ENCODE measurements around the gene GNAS-AS1. TPM values are rescaled to one million over a fixed set of nuclear protein-coding genes. Genes with fewer than 3 reads are reported as not detected.

GNAS-AS1 gene
- total RNA-seq, 1 donor from 2014 or later: not detected

GRCh38 chr20:58855506-58856389 is 5.0 kb upstream of the GNAS-AS1 start:
- Histone ChIP-seq H3K27me3 (peaks cover 3% of the 10 kb centered on the region), H3K9me3 (no peaks in the 10 kb centered on the region), H3K36me3 (no peaks in the 10 kb centered on the region), H3K27ac (no peak overlapping the region), H3K4me1 (peaks cover 0 to 5% of the 10 kb centered on the region in 2 donors), H3K4me3 (peak overlapping the region in 1 of 2 donors; percentile 63)
- no peak for TF ChIP-seq CTCF (IDR thresholded peaks at IDR 0.05)
- intact Hi-C loops (cut with DNase I): loop anchor here (10.0 kb wide), 1 partner anchor 621 kb away; no protein-coding TSS in a partner anchor
- DNase-seq (ENCODE audit: low spot score in 2 of 2): peak in 1 of 2 donors; percentile 43

- H3K4me3 ChIP-seq: peak overlapping the region; percentile 29 to 63
Observed at GRCh38 chr20:58854638-58855471, 4.2 kb upstream of the GNAS-AS1 start.

GRCh38 chr20:58853976-58854637 is 3.4 kb upstream of the GNAS-AS1 start:
- no peak for DNase-seq (ENCODE audit: low spot score in 2 of 2)
- H3K27ac ChIP-seq: no peak overlapping the region
- intact Hi-C loops (cut with DNase I): loop anchor here (10.0 kb wide), 1 partner anchor 619 kb away; no protein-coding TSS in a partner anchor
- no peaks in the 10 kb centered on the region for H3K9me3 ChIP-seq
- H3K4me1 ChIP-seq: peaks cover 0 to 5% of the 10 kb centered on the region in 2 donors
- peaks cover 3% of the 10 kb centered on the region for H3K27me3 ChIP-seq
- no peak for TF ChIP-seq CTCF (IDR thresholded peaks at IDR 0.05)
- no peaks in the 10 kb centered on the region for H3K36me3 ChIP-seq
- H3K4me3 ChIP-seq: peak overlapping the region; percentile 29 to 63

More at GRCh38 chr20:58854638-58855471, 4.2 kb upstream of the GNAS-AS1 start:
- H3K27ac ChIP-seq: no peak overlapping the region
- peaks cover 0 to 5% of the 10 kb centered on the region in 2 donors for H3K4me1 ChIP-seq
- no peak for TF ChIP-seq CTCF (IDR thresholded peaks at IDR 0.05)
- no peaks in the 10 kb centered on the region for H3K9me3 ChIP-seq
- intact Hi-C loops (cut with DNase I): loop anchor here (10.0 kb wide), 1 partner anchor 620 kb away; no protein-coding TSS in a partner anchor
- DNase-seq (ENCODE audit: low spot score in 2 of 2): no peak
- no peaks in the 10 kb centered on the region for H3K36me3 ChIP-seq
- peaks cover 3% of the 10 kb centered on the region for H3K27me3 ChIP-seq

GRCh38 chr20:58853466-58853865 is 2.8 kb upstream of the GNAS-AS1 start:
- TF ChIP-seq CTCF (IDR thresholded peaks at IDR 0.05): no peak
- H3K27ac ChIP-seq: no peak overlapping the region
- H3K9me3 ChIP-seq: no peaks in the 10 kb centered on the region
- H3K4me1 ChIP-seq: peaks cover 0 to 5% of the 10 kb centered on the region in 2 donors
- no peak for DNase-seq (ENCODE audit: low spot score in 2 of 2)
- no peaks in the 10 kb centered on the region for H3K36me3 ChIP-seq
- intact Hi-C loops (cut with DNase I): loop anchor here (10.0 kb wide), 1 partner anchor 619 kb away; no protein-coding TSS in a partner anchor
- no peak overlapping the region for H3K4me3 ChIP-seq
- H3K27me3 ChIP-seq: peaks cover 3% of the 10 kb centered on the region

Measured in ascending aorta (tissue), 2 donors.